Neural cell (in vitro differentiated cells): ENCODE measurements around the gene REV3L.

ENCODE experiments used
- EP300 ChIP-seq: fragments of 450-650 bp; conservative IDR thresholded peaks from 2 replicates; pipeline ENCODE4 v1.6.1; 2014; ENCODE audit warnings: antibody characterized with exemption, mild to moderate bottlenecking, moderate library complexity; ENCODE audit not compliant: poor library complexity, severe bottlenecking
- EZH2 ChIP-seq: fragments of 200-600, 300-800 bp; shearing (Covaris generic), sonication (generic); IDR thresholded peaks from 2 replicates; pipeline ENCODE4 v1.6.1; 2014; ENCODE audit warnings: antibody characterized with exemption, low read length, borderline replicate concordance, mild to moderate bottlenecking; ENCODE audit not compliant: insufficient read depth, poor library complexity, severe bottlenecking
- MXI1 ChIP-seq: fragments of 450-650 bp; conservative IDR thresholded peaks from 2 replicates; pipeline ENCODE4 v1.6.1; 2014; ENCODE audit warnings: antibody characterized with exemption, mild to moderate bottlenecking; ENCODE audit not compliant: poor library complexity, severe bottlenecking
- POLR2AphosphoS5 ChIP-seq: IDR thresholded peaks from 2 replicates; pipeline ENCODE4 v1.6.1; 2012
- SMC3 ChIP-seq: fragments of 450-650 bp; conservative IDR thresholded peaks from 2 replicates; pipeline ENCODE4 v1.6.1; 2014; ENCODE audit warnings: antibody characterized with exemption, mild to moderate bottlenecking, moderate library complexity; ENCODE audit not compliant: poor library complexity
- TAF1 ChIP-seq: IDR thresholded peaks from 2 replicates; pipeline ENCODE4 v1.6.1; 2012; ENCODE audit warnings: low read depth
- TF ChIP-seq, protein P1 (sequence below): fragments of 450-650 bp; IDR thresholded peaks from 2 replicates; pipeline ENCODE4 v1.5.1; 2014; ENCODE audit warnings: antibody characterized with exemption, mild to moderate bottlenecking, moderate library complexity; ENCODE audit not compliant: poor library complexity, severe bottlenecking

DNA sequence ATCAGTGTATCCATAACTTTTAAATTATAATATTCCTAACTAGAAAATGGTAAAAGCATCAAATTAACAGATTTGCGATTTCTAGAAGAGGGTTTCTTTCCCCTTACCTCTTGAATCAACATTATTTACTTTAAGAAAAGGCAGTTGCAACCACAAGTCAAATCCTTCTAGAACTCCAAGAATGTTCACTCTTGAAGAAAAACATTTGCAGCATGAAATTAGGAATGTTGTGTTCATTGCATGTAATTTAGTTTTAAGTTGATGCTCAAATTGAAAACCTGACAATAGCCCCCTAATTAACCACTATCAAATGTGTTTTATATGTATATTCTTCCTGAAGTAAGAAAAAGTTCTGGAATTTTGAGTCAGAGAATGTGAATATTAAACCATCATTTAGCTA is 2.3 kb upstream of the REV3L start:
- TF ChIP-seq, protein P1, sequence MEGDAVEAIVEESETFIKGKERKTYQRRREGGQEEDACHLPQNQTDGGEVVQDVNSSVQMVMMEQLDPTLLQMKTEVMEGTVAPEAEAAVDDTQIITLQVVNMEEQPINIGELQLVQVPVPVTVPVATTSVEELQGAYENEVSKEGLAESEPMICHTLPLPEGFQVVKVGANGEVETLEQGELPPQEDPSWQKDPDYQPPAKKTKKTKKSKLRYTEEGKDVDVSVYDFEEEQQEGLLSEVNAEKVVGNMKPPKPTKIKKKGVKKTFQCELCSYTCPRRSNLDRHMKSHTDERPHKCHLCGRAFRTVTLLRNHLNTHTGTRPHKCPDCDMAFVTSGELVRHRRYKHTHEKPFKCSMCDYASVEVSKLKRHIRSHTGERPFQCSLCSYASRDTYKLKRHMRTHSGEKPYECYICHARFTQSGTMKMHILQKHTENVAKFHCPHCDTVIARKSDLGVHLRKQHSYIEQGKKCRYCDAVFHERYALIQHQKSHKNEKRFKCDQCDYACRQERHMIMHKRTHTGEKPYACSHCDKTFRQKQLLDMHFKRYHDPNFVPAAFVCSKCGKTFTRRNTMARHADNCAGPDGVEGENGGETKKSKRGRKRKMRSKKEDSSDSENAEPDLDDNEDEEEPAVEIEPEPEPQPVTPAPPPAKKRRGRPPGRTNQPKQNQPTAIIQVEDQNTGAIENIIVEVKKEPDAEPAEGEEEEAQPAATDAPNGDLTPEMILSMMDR, result no peak
- TF ChIP-seq SMC3 (no peak), TAF1 (no peak), EZH2 (no peak), EP300 (no peak), POLR2AphosphoS5 (no peak), MXI1 (no peak)
